Erythroblast (primary cell): Measurements from ENCODE around the gene WDR31.

Experiments
- DNase-seq, 2 experiments: peaks; one replicate each; lab custom pipeline; 2025; lab: John Stamatoyannopoulos, UW
- GATA1 ChIP-seq: IDR thresholded peaks from 2 replicates; pipeline ENCODE4 v1.6.1; 2011; ENCODE audit warnings: low read depth, mild to moderate bottlenecking, control low read depth, low read length, moderate library complexity
- POLR2A ChIP-seq: IDR thresholded peaks from 2 replicates; pipeline ENCODE4 v1.6.1; 2011; ENCODE audit warnings: mild to moderate bottlenecking, low read length

Gene WDR31

DNA sequence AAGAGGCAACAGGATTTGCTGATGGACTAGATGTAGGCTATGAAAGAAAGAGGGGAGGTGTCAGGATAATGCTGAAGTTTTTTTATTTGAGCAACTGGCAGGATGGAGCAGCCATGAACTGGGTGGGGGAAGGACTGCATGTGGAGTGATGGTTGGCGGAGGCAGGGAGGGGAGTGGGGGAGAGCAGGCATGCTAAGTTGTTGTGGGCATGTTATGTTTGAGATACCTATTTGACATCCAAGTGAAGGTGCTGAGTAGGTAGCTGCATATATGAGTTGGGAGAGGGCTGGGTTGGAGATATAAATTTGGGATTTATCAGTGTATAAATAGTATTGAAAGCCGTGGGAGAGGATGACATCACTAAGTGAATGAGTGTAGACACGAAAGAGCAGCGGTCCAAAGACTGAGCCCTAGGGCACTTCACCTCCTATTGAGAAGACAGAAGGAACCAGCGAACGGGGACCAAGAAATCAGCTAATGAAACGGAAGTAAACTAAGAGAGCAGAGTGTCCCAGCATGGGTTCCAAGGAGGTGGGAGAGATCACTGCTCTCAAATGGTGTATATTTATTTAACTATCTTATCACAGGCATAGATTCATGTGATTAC lies 16.7 kb upstream of the WDR31 start:
- TF ChIP-seq GATA1 (no peak), POLR2A (no peak)
- no peak for DNase-seq

DNA sequence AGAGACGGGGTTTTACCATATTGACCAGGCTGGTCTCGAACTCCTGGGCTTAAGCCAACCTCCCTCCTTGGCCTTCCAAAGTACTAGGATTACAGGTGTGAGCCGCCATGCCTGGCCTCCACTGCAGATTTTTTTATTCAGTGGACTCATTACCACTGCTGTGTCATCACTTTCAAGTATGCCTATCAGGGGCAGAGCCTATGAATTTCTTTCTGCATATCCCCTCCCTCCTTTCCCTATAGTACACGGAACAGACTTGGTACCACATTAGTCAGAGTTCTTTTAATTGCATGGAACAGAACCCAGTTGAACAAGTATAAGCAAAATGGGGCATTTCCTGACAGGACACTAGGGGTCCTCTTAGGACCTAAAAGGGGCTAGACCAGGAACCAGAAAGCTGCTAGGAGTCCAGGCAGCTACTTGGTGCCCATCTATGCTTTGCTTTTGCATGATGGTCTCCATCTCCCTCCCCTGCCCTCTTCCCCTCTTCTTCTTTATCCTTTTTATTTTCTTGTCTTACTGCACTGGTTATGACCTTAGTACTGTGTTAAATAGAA lies 15.0 kb upstream of the WDR31 start:
- TF ChIP-seq GATA1 (no peak), POLR2A (no peak)
- DNase-seq, result peak; percentile 57 to 68

DNA sequence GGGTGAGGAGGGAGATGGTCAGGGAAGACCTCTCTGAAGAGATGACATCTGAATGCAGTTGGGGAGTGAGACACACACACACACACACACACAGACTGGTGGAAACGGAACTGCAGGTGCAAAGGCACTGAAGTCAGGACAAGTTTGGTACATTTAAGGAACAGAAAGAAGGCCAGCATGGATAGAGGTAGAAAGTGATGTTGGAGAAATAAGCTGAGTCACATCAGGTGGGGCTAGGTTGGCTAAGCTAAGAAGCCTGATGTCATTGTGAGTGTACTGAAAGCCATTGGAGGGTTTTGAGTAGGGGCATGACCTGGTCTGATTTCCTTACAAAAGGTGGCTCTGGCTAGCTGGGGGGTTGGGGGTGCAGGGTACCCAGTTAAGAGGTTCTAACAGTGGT lies 12.3 kb upstream of the WDR31 start:
- peak; percentile 77 to 87 for DNase-seq
- TF ChIP-seq GATA1 (no peak), POLR2A (no peak)

DNA sequence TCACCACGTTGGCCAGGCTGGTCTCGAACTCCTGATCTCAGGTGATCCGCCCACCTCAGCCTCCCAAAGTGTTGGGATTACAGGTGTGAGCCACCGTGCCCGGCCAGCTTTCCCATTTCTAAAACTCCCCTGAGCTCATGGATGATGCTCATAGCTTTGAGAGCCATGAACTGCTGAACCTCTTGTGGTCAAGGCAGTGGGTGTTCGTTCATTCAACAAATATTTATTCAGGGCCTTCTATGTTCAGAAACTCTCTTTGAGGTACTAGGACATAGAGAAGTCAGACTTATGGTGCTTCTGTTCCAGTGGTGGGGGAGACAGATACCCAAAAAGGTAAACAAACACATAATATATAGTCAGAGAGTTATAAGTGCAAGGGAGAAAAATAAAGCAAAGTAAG lies 11.9 kb upstream of the WDR31 start:
- DNase-seq, result no peak
- no peak for TF ChIP-seq GATA1
- no peak for TF ChIP-seq POLR2A

DNA sequence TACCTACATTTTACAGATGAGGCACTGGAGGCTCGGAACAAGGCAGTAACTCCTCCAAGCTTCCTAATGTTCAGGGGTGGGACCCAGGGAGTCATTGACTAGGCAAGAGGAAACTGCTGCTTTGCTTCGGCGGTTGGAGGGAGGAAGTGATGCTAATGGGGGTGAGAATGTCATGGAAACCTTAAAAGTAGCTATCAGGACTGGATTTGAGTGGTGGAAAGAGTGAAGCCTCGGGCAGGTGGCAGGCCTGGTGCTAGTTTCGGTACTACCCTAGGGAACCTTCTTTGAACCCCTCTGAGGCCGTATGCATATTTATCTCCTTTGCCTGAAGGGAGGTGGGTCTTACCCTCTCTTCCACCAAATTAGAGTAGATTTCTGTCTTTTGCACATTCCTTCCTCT lies 10.9 kb upstream of the WDR31 start:
- DNase-seq, result peak in 1 of 2 experiments; percentile 38
- no peak for TF ChIP-seq POLR2A

DNA sequence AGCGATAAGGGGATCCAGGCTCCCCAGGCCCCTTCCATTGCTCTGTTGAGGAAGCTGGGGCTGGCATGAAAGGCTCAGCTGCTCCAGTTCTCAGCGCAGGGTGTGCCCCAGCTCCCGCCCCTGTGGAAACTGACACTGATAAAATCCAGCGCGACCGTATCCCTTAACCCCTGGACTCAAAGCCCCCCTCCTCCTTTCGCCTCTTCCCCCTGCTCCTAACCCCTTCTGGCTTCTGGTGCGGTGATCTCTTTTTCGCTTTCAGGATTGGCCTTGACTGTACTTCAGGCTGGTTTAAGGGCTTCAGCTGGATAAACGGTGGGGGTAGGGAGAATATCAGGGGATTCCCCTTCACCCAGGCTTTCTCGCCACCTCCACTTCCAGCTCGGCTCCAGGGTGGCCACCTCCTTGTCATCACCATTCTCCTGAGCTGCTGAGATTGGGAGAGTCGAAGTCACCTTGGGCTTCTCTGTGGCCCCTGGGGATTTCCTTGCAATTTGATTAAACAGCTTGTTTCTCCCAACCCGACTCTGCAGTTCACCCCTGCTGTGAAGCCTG lies 10.1 kb upstream of the WDR31 start:
- TF ChIP-seq GATA1, result no peak
- TF ChIP-seq POLR2A, result peak; percentile 56
- peak; percentile 65 to 72 for DNase-seq

DNA sequence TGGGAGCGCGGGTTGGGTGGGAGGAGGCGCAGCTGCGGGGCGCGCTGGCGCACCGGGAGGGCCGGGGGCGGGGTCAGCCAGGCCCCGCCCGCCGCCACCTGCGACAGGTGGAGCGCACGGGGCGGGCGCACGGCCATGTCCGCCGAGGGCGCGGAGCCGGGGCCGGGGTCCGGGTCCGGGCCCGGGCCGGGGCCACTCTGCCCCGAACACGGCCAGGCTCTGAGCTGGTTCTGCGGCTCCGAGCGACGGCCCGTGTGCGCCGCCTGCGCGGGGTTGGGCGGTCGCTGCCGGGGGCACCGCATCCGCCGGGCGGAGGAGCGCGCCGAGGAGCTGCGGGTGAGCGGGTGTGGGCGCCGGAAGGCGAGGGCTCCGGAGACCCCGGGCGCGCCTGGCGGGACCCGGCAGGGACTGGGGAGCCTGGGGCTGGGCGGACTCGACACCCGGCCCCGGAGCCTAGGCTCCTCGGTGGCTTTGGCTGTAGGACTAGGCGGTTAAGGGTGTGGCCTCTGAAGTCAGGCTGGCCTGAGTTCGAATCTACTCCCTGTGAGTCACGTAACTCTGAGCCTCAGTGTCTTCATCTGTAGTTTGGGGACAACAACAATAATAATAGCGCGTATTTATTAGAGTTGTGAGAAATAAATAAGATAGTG lies 9.5 kb upstream of the WDR31 start, which contains the start of gene BSPRY:
BSPRY (plus strand) TSS at position 97 of the 650 bp plus-strand sequence; CDS start at position 136, 39 bp downstream.
- TF ChIP-seq POLR2A (peak; percentile 71), GATA1 (no peak)
- peak; percentile 75 to 81 for DNase-seq

DNA sequence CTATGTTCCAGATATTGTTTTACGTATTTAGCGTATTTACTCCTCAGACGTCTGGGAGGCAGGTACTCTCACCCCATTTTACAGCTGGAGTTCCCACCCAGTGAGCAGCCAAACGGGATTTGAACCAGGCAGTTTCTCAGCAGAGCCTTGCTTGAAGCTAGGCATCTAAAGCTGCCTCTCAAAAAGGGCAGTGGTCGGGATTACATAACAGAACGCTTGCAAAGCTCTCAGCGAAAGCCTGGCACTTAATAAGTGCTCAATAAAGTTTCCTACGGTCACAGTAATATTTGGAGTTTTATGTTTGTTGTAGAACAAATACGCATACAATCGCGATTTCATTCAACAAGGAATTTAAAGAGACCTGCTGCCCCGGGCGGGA lies 9.0 kb upstream of the WDR31 start:
- TF ChIP-seq GATA1, result no peak
- TF ChIP-seq POLR2A, result no peak
- DNase-seq, result no peak

DNA sequence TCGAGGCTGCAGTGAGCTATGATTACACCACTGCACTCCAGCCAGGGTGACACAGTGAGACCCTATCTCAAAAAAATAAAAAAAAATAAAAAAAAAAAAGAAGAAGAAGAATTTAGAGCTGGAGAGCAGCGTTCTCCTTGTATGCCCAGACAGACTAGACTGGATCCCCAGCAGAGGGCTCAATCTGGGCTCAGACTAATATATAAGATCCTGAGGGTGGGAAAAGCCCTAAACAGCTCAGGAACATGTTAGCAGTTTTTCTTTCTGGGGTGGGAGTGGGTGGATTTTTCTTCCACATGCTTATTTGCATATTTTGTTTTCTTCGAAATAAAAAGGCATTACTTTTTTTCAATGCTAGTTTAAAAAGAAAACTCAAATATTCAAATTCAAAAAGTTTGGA lies 8.4 kb upstream of the WDR31 start:
- DNase-seq, result no peak
- TF ChIP-seq POLR2A (no peak), GATA1 (no peak)

DNA sequence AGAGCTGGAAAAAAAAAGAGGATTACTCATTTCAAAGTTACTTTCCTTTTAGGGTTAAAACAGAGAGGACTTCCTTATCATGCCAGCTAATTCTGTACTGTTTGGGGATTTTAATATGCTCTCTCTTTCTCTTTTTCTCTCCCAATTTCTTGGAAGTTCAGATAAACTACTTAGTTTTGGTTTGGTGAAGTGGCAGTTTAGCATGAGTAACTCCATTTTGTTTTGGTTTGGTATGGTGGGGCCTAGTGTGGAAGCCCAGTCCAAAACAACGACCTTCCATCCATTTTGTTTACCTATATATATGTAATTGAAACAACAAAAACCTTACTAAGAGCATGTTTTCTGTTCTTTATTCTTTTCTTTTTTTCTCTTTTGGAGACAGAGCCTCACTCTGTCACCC lies 5.6 kb upstream of the WDR31 start:
- TF ChIP-seq GATA1 (no peak), POLR2A (no peak)
- DNase-seq, result no peak

DNA sequence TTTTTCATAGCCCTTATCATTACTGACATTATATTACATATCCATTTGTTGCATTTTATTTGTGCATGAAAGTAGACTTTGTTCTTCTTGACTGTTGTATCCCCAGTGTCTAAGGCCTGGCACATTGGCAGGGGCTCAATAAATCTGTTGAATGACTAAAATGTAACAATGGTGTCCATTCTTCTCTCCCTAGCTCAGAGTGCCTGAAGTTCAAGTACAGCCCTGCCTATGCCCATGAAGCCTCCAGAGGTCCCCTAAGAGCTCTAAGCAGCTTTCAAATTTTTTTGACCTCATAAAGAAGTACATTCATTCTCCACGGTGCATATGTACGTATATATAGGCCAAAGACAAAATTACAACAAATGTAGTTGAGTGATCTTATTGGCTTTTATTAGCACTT lies 5.1 kb upstream of the WDR31 start:
- TF ChIP-seq POLR2A (no peak), GATA1 (no peak)
- no peak for DNase-seq

DNA sequence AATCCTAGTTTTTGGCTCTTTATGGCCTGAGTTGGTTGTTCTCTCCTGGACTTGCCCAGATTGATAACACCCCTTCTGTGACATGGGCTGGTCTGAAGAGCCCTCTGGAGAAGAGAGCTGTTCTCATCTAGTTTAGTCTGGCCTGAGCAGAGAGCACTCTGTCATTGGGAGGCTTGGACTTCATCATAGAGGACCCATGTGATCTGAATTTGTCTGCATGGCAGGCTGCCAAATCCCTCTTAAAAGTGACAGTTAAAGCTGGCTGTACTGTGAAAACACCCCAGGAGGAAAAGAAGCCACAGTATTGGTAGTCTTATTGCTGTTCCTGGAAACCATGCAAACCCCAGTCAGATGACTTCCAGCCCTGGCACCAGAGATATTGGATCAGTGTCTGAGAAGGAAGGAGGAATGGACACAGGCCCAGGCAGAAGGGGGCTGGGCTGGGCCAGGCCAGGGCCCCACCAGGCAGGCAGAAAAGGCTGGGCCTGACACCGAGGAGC lies 3.7 kb upstream of the WDR31 start:
- peak; percentile 91 to 92 for DNase-seq
- no peak for TF ChIP-seq GATA1
- peak; percentile 65 for TF ChIP-seq POLR2A

DNA sequence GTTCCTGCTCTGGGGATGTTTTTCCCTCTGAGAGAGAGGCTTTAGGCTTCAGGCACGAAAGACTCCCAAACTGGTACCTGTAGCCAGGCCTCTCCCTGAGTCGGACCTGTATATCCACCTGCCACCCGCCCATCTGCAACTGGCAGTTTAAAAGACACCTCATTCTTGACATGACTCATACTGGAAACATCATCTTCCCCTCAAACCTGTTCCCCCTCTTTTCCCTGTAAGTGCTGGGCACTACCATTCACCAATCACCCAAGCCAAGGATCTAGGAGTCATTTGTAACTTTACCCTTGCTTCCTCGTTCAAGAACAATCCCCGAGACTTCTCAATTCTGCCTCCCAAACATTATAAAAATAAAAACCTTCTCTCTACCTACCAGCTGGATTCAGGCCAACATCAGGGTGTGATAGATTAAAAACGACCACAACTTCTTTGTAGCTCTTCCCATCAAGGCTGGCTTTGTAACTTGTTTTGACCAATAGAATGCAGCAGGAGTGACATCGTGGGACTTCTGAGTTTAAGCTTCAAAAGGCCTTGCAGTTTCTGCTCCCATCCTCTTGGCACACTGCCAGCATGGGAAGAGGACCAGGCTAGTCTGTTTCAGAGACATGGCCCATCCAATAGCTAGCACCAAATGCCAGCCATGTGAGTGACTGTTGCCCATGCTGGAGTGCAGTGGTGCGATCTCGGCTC lies 1.8 kb upstream of the WDR31 start:
- TF ChIP-seq GATA1 (no peak), POLR2A (peak; percentile 33)
- DNase-seq, result peak; percentile 63 to 76
